DOHH2 (cell line): Measurements from ENCODE around the gene FAM118B.

Source experiments
- H3F3A ChIP-seq: fragments of 200-600 bp; sonication (generic), shearing (Covaris generic); 2 replicates; pipeline ENCODE4 v1.6.0; 2016; ENCODE audit warnings: antibody characterized with exemption, mild to moderate bottlenecking; ENCODE audit not compliant: control insufficient read depth, insufficient read depth
- H3K27ac ChIP-seq: fragments of 200-600 bp; sonication (generic); 2 replicates; pipeline ENCODE4 v1.5.1; 2014; ENCODE audit warnings: low read depth, mild to moderate bottlenecking, low read length, moderate library complexity
- H3K27me3 ChIP-seq: fragments of 200-600 bp; sonication (generic); 2 replicates; pipeline ENCODE4 v1.6.1; 2014; ENCODE audit warnings: mild to moderate bottlenecking, low read length, mixed read lengths; ENCODE audit not compliant: control insufficient read depth
- H3K36me3 ChIP-seq: fragments of 200-600 bp; sonication (generic); 2 replicates; pipeline ENCODE4 v1.6.1; 2014; ENCODE audit warnings: mild to moderate bottlenecking, low read length, moderate library complexity, mixed read lengths; ENCODE audit not compliant: control insufficient read depth
- H3K4me1 ChIP-seq: fragments of 200-600 bp; sonication (generic); 2 replicates; pipeline ENCODE4 v1.6.1; 2014; ENCODE audit warnings: mild to moderate bottlenecking, low read length, mixed read lengths; ENCODE audit not compliant: control insufficient read depth
- H3K4me2 ChIP-seq: fragments of 200-600 bp; sonication (generic); 2 replicates; pipeline ENCODE4 v1.6.0; 2014; ENCODE audit warnings: mild to moderate bottlenecking, low read length, moderate library complexity
- H3K4me3 ChIP-seq: fragments of 200-600 bp; sonication (generic); 2 replicates; pipeline ENCODE4 v1.5.1; 2014; ENCODE audit warnings: mild to moderate bottlenecking, low read length, mixed read lengths
- H3K79me2 ChIP-seq: fragments of 200-600 bp; sonication (generic); 2 replicates; pipeline ENCODE4 v1.6.1; 2014; ENCODE audit warnings: mild to moderate bottlenecking, low read length, mixed read lengths; ENCODE audit not compliant: control insufficient read depth
- H3K9me2 ChIP-seq: fragments of 200-600 bp; sonication (generic); replicated peaks from 2 replicates; pipeline ENCODE4 v1.6.1; 2014; ENCODE audit warnings: mild to moderate bottlenecking, low read length, mixed read lengths; ENCODE audit not compliant: control insufficient read depth
- H3K9me3 ChIP-seq: fragments of 200-600 bp; sonication (generic); 2 replicates; pipeline ENCODE4 v1.6.1; 2014; ENCODE audit warnings: antibody characterized with exemption, low read length, mixed read lengths; ENCODE audit not compliant: control insufficient read depth, insufficient read depth
- H4K20me1 ChIP-seq: fragments of 200-600 bp; sonication (generic); 2 replicates; pipeline ENCODE4 v1.6.0; 2014; ENCODE audit warnings: low read depth, mild to moderate bottlenecking, antibody characterized with exemption, low read length, moderate library complexity; ENCODE audit not compliant: control insufficient read depth, insufficient read depth
- EZH2phosphoT487 ChIP-seq: fragments of 200-600 bp; sonication (generic); IDR thresholded peaks from 2 replicates; pipeline ENCODE4 v1.6.1; 2017; ENCODE audit warnings: borderline replicate concordance, mild to moderate bottlenecking, antibody characterized with exemption, low read length, moderate library complexity, mixed read lengths
- TF ChIP-seq, protein P1 (sequence below): fragments of 200-600 bp; sonication (generic); IDR thresholded peaks from one replicate; pipeline ENCODE4 v1.5.1; 2014; ENCODE audit warnings: antibody characterized with exemption, mild to moderate bottlenecking, low read depth, low read length; ENCODE audit not compliant: poor library complexity, severe bottlenecking

Gene FAM118B

DNA sequence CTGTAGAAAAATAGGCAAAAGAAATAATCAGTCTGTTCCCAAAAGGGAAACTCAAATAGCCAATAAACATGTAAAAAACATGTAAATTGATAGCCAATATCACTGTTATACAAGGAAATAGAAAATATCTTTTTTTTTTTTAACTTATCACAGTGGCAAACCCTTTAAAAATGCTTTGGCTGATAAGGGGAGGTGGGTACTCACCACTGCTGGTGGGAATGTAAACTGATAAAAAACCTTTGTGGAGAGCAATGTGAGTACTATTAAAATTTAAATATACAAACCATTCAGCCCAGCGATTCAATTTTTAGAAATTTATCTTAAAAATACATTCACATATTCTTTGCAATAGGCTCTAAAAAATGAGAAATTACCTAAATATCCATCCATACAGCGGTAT is 3.7 kb upstream of the FAM118B start:
- H3K9me2 ChIP-seq, result no peaks in the 10 kb centered on the region
- no peak for TF ChIP-seq EZH2phosphoT487
- TF ChIP-seq, protein P1, sequence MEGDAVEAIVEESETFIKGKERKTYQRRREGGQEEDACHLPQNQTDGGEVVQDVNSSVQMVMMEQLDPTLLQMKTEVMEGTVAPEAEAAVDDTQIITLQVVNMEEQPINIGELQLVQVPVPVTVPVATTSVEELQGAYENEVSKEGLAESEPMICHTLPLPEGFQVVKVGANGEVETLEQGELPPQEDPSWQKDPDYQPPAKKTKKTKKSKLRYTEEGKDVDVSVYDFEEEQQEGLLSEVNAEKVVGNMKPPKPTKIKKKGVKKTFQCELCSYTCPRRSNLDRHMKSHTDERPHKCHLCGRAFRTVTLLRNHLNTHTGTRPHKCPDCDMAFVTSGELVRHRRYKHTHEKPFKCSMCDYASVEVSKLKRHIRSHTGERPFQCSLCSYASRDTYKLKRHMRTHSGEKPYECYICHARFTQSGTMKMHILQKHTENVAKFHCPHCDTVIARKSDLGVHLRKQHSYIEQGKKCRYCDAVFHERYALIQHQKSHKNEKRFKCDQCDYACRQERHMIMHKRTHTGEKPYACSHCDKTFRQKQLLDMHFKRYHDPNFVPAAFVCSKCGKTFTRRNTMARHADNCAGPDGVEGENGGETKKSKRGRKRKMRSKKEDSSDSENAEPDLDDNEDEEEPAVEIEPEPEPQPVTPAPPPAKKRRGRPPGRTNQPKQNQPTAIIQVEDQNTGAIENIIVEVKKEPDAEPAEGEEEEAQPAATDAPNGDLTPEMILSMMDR, result no peak
- H3K36me3 ChIP-seq, result peaks cover 67% of the 10 kb centered on the region
- no peak overlapping the region for H3K4me3 ChIP-seq
- no peak overlapping the region for H3K4me2 ChIP-seq
- no peak overlapping the region for H3K27ac ChIP-seq
- peaks cover 15% of the 10 kb centered on the region for H3K4me1 ChIP-seq
- H3K9me3 ChIP-seq, result no peaks in the 10 kb centered on the region
- H3K79me2 ChIP-seq, result peaks cover 33% of the 10 kb centered on the region
- no peaks in the 10 kb centered on the region for H3F3A ChIP-seq
- no peaks in the 10 kb centered on the region for H3K27me3 ChIP-seq
- H4K20me1 ChIP-seq, result no peaks in the 10 kb centered on the region

DNA sequence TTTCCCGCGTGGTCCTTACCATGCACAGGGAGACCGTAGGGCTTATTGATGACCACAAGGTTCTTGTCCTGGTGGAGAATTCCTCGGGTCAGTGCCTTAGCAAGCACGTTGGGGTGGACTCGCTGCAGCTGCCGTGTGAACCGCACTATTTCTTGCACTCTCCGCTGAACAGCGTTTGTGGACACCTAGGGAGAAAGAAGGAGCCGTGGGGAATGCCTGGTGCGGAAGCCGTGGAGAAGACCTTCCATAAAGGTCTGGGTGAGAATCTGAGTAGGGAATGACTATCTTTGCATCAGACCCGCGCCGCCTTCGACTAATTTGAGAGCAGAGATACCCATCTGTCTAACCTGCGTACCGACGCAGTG is 729 bp upstream of the FAM118B start:
- Histone ChIP-seq H3K4me2 (peak overlapping the region; percentile 74), H3K36me3 (peaks cover 38% of the 10 kb centered on the region), H3K79me2 (peaks cover 55% of the 10 kb centered on the region), H3F3A (no peaks in the 10 kb centered on the region), H3K27me3 (no peaks in the 10 kb centered on the region), H3K9me2 (no peaks in the 10 kb centered on the region), H3K4me3 (peak overlapping the region; percentile 89), H3K27ac (no peak overlapping the region), H3K4me1 (peaks cover 16% of the 10 kb centered on the region), H4K20me1 (no peaks in the 10 kb centered on the region), H3K9me3 (no peaks in the 10 kb centered on the region)
- no peak for TF ChIP-seq EZH2phosphoT487
- TF ChIP-seq, protein P1, result no peak

DNA sequence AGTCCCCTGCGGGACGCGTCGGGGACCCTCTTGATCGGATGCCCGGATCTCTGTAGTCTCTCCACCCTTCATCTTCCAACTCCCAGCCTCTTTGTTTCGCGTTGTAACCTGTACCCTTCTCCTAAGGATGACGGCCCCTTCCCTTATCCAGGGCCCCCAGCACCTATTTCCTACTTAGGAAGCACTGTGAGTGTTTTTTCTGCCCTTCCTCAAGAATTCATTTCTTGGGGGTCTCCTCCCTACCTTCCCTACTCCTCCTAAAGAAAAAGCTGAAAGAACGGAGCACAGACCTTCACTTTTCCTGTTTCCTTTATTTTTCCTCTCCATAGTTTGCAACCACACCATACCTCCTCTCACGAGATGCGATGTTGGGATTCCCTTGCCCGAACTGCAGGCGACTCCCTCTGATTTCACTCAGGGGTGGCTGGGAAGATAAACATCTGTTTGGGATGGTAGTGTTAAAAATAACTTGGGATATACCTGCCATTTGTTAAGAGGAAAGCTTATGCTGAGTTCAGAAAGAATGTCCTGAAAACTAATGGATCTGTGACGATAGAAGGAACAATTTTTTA is 593 bp downstream of the FAM118B start:
- H3K9me2 ChIP-seq, result no peaks in the 10 kb centered on the region
- no peak overlapping the region for H3K27ac ChIP-seq
- H3K4me1 ChIP-seq, result peaks cover 21% of the 10 kb centered on the region
- peak overlapping the region; percentile 94 for H3K4me2 ChIP-seq
- H3K79me2 ChIP-seq, result peaks cover 67% of the 10 kb centered on the region
- no peaks in the 10 kb centered on the region for H3K9me3 ChIP-seq
- peaks cover 28% of the 10 kb centered on the region for H3K36me3 ChIP-seq
- 0 out of 2 replicates have a peak, but pooled peaks cover 3% of the 10 kb centered on the region for H4K20me1 ChIP-seq
- TF ChIP-seq, protein P1, result no peak
- no peak for TF ChIP-seq EZH2phosphoT487
- peak overlapping the region; percentile 89 for H3K4me3 ChIP-seq
- no peaks in the 10 kb centered on the region for H3K27me3 ChIP-seq
- H3F3A ChIP-seq, result no peaks in the 10 kb centered on the region
